ENCODE results near the gene ZC3H4. TPM values are rescaled to one million over a fixed set of nuclear protein-coding genes. Genes with fewer than 3 reads are reported as not detected.

The ZC3H4 gene
- total and polyA plus RNA-seq, 10 of the 15 experiments (the other 5 are each of a cell fraction or from before 2014, with no cell fraction given), result 5.1 to 86.3 (median 15.5) TPM

GRCh38 chr19:47093841-47094240, 19.7 kb downstream of the ZC3H4 start:
- intact Hi-C loops (cut with micrococcal nuclease; ENCODE audit: unreplicated experiment), result no loop called here
- ChIA-PET POLR2A (interaction anchor here (0.6 kb wide), 1 partner anchor 154 kb away, joined by 3 read pairs; no protein-coding TSS in a partner anchor), RAD21 (ENCODE audit: unreplicated experiment) (no interaction called here), SMC1A (ENCODE audit: uncharacterized antibody, unreplicated experiment) (interaction anchor here (1.0 to 1.3 kb wide), 3 partner anchors 11 to 73 kb away, joined by 3 to 4 read pairs (median 3); partner anchors contain the start of gene ZC3H4), CTCF (interaction anchor here (0.8 to 3.6 kb wide), 4 partner anchors 14 to 81 kb away, joined by 3 to 19 read pairs (median 4); no protein-coding TSS in a partner anchor)
- no peak overlapping the region for H2AFZ ChIP-seq (ENCODE audit: control insufficient read depth, low read depth, low read length)
- peak overlapping the region; percentile 85 for H3K27ac ChIP-seq (ENCODE audit: control insufficient read depth, insufficient read depth)
- no peaks in the 10 kb centered on the region for H3K9me3 ChIP-seq (replicated peaks; ENCODE audit: control insufficient read depth, insufficient read depth, low read length)
- FAIRE-seq (peak; percentile 95), ATAC-seq (no peak), DNase-seq (ENCODE audit: low read depth, low spot score) (no peak)
- H3K4me2 ChIP-seq (ENCODE audit: control insufficient read depth, insufficient read depth), result peak overlapping the region; percentile 79
- in situ Hi-C loops (cut with MboI), result no loop called here
- no peaks in the 10 kb centered on the region for H3K27me3 ChIP-seq (replicated peaks in 1 of 2; ENCODE audit: control insufficient read depth in 2 of 2, insufficient read depth in 2 of 2, low read length in 1 of 2)
- peaks cover 27 to 35% of the 10 kb centered on the region in 2 experiments for H3K36me3 ChIP-seq (ENCODE audit: control insufficient read depth in 2 of 2, insufficient read depth in 2 of 2, low read length in 1 of 2)
- H3K4me3 ChIP-seq, result 0 out of 2 replicates have a peak overlapping the region, but pooled peaks have one; percentile 15
- 2% methylated on average over 10 of the region's 10 CpGs for WGBS (ENCODE audit: insufficient coverage, insufficient replicate concordance, low lambda C conversion rate, missing lambda C conversion rate)
- H3K4me1 ChIP-seq (ENCODE audit: control insufficient read depth, insufficient read depth, low read length), result peaks cover 28% of the 10 kb centered on the region
- BruUV-seq (replicated peaks), result TSS peak; percentile 28
- H4K20me1 ChIP-seq (ENCODE audit: control insufficient read depth, insufficient read depth), result no peaks in the 10 kb centered on the region
- peaks cover 45% of the 10 kb centered on the region for H3K79me2 ChIP-seq (ENCODE audit: control insufficient read depth, insufficient read depth, low read length)
- H3K9ac ChIP-seq (ENCODE audit: control insufficient read depth, insufficient read depth, low read length), result peak overlapping the region; percentile 45
- TF ChIP-seq CEBPB (IDR thresholded peaks at IDR 0.05; ENCODE audit: borderline replicate concordance in 1 of 2, low read depth in 2 of 2, low read length in 2 of 2), result no peak
- TF ChIP-seq BACH1 (IDR thresholded peaks at IDR 0.05; ENCODE audit: borderline replicate concordance), result no peak
- peak; percentile 24; the same call in 1 of the 2 replicates for TF ChIP-seq CREM (IDR thresholded peaks at IDR 0.05; ENCODE audit: low read depth)
- no peak for TF ChIP-seq EP300 (IDR thresholded peaks at IDR 0.05; ENCODE audit: borderline replicate concordance in 1 of 2, control insufficient read depth in 1 of 2, low read depth in 2 of 2, low read length in 2 of 2)
- TF ChIP-seq SMARCA5 (IDR thresholded peaks at IDR 0.05), result no peak
- TF ChIP-seq ZNF687 (IDR thresholded peaks at IDR 0.05), result no peak
- no peak for TF ChIP-seq NFYA (IDR thresholded peaks at IDR 0.05; ENCODE audit: borderline replicate concordance, low read depth, low read length)
- TF ChIP-seq RUNX3 (IDR thresholded peaks at IDR 0.05; ENCODE audit: low read length), result peak; percentile 90
- no peak for TF ChIP-seq GABPA (IDR thresholded peaks at IDR 0.05; ENCODE audit: low read depth)
- no peak for TF ChIP-seq SIX5 (IDR thresholded peaks at IDR 0.05; ENCODE audit: low read depth, low read length, severe bottlenecking)
- TF ChIP-seq BRCA1 (IDR thresholded peaks at IDR 0.05; ENCODE audit: low read depth, low read length), result no peak
- peak in 1 of 2 experiments; percentile 63; a peak in 2 of 4 replicates for TF ChIP-seq ETV6 (conservative IDR thresholded peaks at IDR 0.05 in 1 of 2, IDR thresholded peaks at IDR 0.05 in 1 of 2; ENCODE audit: borderline replicate concordance in 1 of 2, low read depth in 1 of 2)
- TF ChIP-seq EZH2 (IDR thresholded peaks at IDR 0.05; ENCODE audit: borderline replicate concordance, control insufficient read depth, low read depth, low read length), result no peak
- TF ChIP-seq RELA (IDR thresholded peaks at IDR 0.05; ENCODE audit: borderline replicate concordance, partially characterized antibody), result no peak
- TF ChIP-seq PKNOX1 (IDR thresholded peaks at IDR 0.05), result peak; percentile 80
- peak; percentile 13; the same call in 1 of the 2 replicates for TF ChIP-seq EED (IDR thresholded peaks at IDR 0.05; ENCODE audit: low read depth)
- no peak for TF ChIP-seq IRF3 (IDR thresholded peaks at IDR 0.05)
- TF ChIP-seq KAT2A (conservative IDR thresholded peaks at IDR 0.05; ENCODE audit: control insufficient read depth, low read depth, low read length), result no peak
- no peak for TF ChIP-seq PAX8 (IDR thresholded peaks at IDR 0.05)

Measured in GM12878 (cell line).